Endodermal cell (in vitro differentiated cells): ENCODE data around the gene PCNT. TPM values are rescaled to one million over a fixed set of nuclear protein-coding genes. Genes with fewer than 3 reads are reported as not detected.
A peak's percentile ranks its signal among the peaks of the same experiment; 100 is the strongest.

Source experiments
- DNase-seq: peaks from one replicate; pipeline ENCODE4 v3.0.0-alpha.2; 2017
- H3K27ac ChIP-seq: 2 replicates; pipeline ENCODE4 v1.5.1; 2013; ENCODE audit warnings: mild to moderate bottlenecking, low read depth, low read length, moderate library complexity
- H3K27me3 ChIP-seq: 2 replicates; pipeline ENCODE4 v1.6.1; 2013; ENCODE audit warnings: mild to moderate bottlenecking, low read length, moderate library complexity; ENCODE audit not compliant: insufficient read depth, control insufficient read depth, poor library complexity, severe bottlenecking
- H3K36me3 ChIP-seq: 2 replicates; pipeline ENCODE4 v1.7.0; 2013; ENCODE audit warnings: mild to moderate bottlenecking, low read length, moderate library complexity; ENCODE audit not compliant: control insufficient read depth, insufficient read depth
- H3K4me1 ChIP-seq: one replicate; pipeline ENCODE4 v1.7.0; 2013; ENCODE audit warnings: low read length; ENCODE audit not compliant: control insufficient read depth, insufficient read depth
- H3K4me3 ChIP-seq: 2 replicates; pipeline ENCODE4 v1.5.1; 2013; ENCODE audit warnings: mild to moderate bottlenecking, low read length, moderate library complexity
- H3K9ac ChIP-seq: 2 replicates; pipeline ENCODE4 v1.6.1; 2013; ENCODE audit warnings: mild to moderate bottlenecking, low read length, moderate library complexity; ENCODE audit not compliant: poor library complexity, severe bottlenecking; ENCODE audit errors: extremely low read depth
- H3K9me3 ChIP-seq: 2 replicates; pipeline ENCODE4 v1.6.1; 2013; ENCODE audit warnings: mild to moderate bottlenecking, low read length, moderate library complexity; ENCODE audit not compliant: control insufficient read depth
- H3K27ac Mint-ChIP-seq: 2 replicates; pipeline ENCODE4 v1.8.0; 2020; ENCODE audit warnings: mixed read lengths
- H3K27me3 Mint-ChIP-seq: 2 replicates; pipeline ENCODE4 v1.8.0; 2021; ENCODE audit warnings: mild to moderate bottlenecking, mixed read lengths; ENCODE audit not compliant: insufficient read depth
- H3K36me3 Mint-ChIP-seq: 2 replicates; pipeline ENCODE4 v1.8.0; 2020; ENCODE audit warnings: low read depth, mixed read lengths
- H3K4me1 Mint-ChIP-seq: 2 replicates; pipeline ENCODE4 v1.8.0; 2020; ENCODE audit warnings: mixed read lengths
- H3K4me3 Mint-ChIP-seq: 2 replicates; pipeline ENCODE4 v1.8.0; 2020; ENCODE audit warnings: mild to moderate bottlenecking, moderate library complexity, mixed read lengths
- H3K9me3 Mint-ChIP-seq: 2 replicates; pipeline ENCODE4 v1.8.0; 2020; ENCODE audit warnings: mild to moderate bottlenecking, mixed read lengths
- CTCF ChIP-seq: fragments of 200-600 bp; sonication (generic); conservative IDR thresholded peaks from 2 replicates; pipeline ENCODE4 v1.5.0; 2021; ENCODE audit warnings: antibody characterized with exemption, mild to moderate bottlenecking
- WGBS, 2 experiments: methylation state at CpG; one replicate each; pipeline versions ENCODE4 v1.1.5 to v1.1.7; 2013; ENCODE audit warnings: missing lambda C conversion rate in 2 of 2, mixed read lengths in 1 of 2; ENCODE audit not compliant: insufficient coverage in 1 of 2, insufficient read length in 1 of 2; 5-methylcytosine and 5-hydroxymethylcytosine counted together
- total RNA-seq, 2 donors: library from RNA; stranded (reverse); fragmentation: NEBNext Ultra II Directional in 1 of 2; extraction: Animal tissue kit (Norgen Biotek cat#: 25700) in 1 of 2; gene quantifications; 2 replicates in 1 of 2; 3 replicates in 1 of 2; pipeline ENCODE4 v1.2.1, GENCODE V29; 2021

Gene PCNT
- total RNA-seq, 2 donors from 2014 or later = 40.1 to 40.7 TPM

GRCh38 chr21:46312949-46313348, 11.0 kb upstream of the PCNT start:
- TF ChIP-seq CTCF = no peak
- Mint-ChIP-seq H3K36me3 (peaks cover 16% of the 10 kb centered on the region), H3K9me3 (no peaks in the 10 kb centered on the region), H3K4me3 (no peak overlapping the region), H3K27me3 (no peaks in the 10 kb centered on the region), H3K4me1 (no peaks in the 10 kb centered on the region), H3K27ac (no peak overlapping the region)
- DNase-seq = no peak
- Histone ChIP-seq H3K9ac (no peak overlapping the region), H3K27me3 (no peaks in the 10 kb centered on the region), H3K4me3 (no peak overlapping the region), H3K36me3 (peaks cover 4% of the 10 kb centered on the region), H3K27ac (no peak overlapping the region), H3K9me3 (no peaks in the 10 kb centered on the region), H3K4me1 (no peaks in the 10 kb centered on the region)
- 94 to 95% methylated on average over 4 to 5 of the region's 5 CpGs for WGBS, 2 experiments

GRCh38 chr21:46314441-46315020, 9.4 kb upstream of the PCNT start:
- 92 to 96% methylated on average over 9 to 22 of the region's 22 CpGs for WGBS, 2 experiments
- H3K27ac ChIP-seq = no peak overlapping the region
- Mint-ChIP-seq H3K27me3 (no peaks in the 10 kb centered on the region), H3K9me3 (no peaks in the 10 kb centered on the region), H3K36me3 (peaks cover 11% of the 10 kb centered on the region), H3K4me1 (peaks cover 7% of the 10 kb centered on the region), H3K27ac (no peak overlapping the region), H3K4me3 (no peak overlapping the region)
- H3K9me3 ChIP-seq = no peaks in the 10 kb centered on the region
- peaks cover 4% of the 10 kb centered on the region for H3K36me3 ChIP-seq
- H3K4me3 ChIP-seq = no peak overlapping the region
- TF ChIP-seq CTCF = peak; percentile 30
- no peaks in the 10 kb centered on the region for H3K27me3 ChIP-seq
- no peaks in the 10 kb centered on the region for H3K4me1 ChIP-seq
- no peak overlapping the region for H3K9ac ChIP-seq
- peak; percentile 50 for DNase-seq

GRCh38 chr21:46316708-46317324, 7.1 kb upstream of the PCNT start:
- Histone ChIP-seq H3K4me3 (no peak overlapping the region), H3K27me3 (no peaks in the 10 kb centered on the region), H3K27ac (no peak overlapping the region), H3K9ac (no peak overlapping the region), H3K4me1 (no peaks in the 10 kb centered on the region), H3K9me3 (no peaks in the 10 kb centered on the region), H3K36me3 (no peaks in the 10 kb centered on the region)
- 93 to 100% methylated on average over 6 to 14 of the region's 14 CpGs for WGBS, 2 experiments
- DNase-seq = no peak
- Mint-ChIP-seq H3K27ac (no peak overlapping the region), H3K36me3 (peaks cover 13% of the 10 kb centered on the region), H3K27me3 (no peaks in the 10 kb centered on the region), H3K4me1 (peaks cover 20% of the 10 kb centered on the region), H3K4me3 (no peak overlapping the region), H3K9me3 (no peaks in the 10 kb centered on the region)
- peak; percentile 20 for TF ChIP-seq CTCF
